Progenitor cell of endocrine pancreas (in vitro differentiated cells): Measurements from ENCODE around the gene NUFIP2. TPM values are rescaled to one million over a fixed set of nuclear protein-coding genes. Genes with fewer than 3 reads are reported as not detected.
"Not testable (repeated sequence)": the region's sequence is repeated elsewhere in the genome, so short reads cannot be mapped to it uniquely, and the experiment has no call there.

ENCODE experiments used
- DNase-seq: peaks from one replicate; pipeline ENCODE4 v3.0.0; 2021; ENCODE audit warnings: low spot score; ENCODE audit not compliant: unreplicated experiment
- H3K27ac Mint-ChIP-seq: 2 replicates; pipeline ENCODE4 v1.8.0; 2021; ENCODE audit warnings: mild to moderate bottlenecking, moderate library complexity, mixed read lengths
- H3K27me3 Mint-ChIP-seq: 2 replicates; pipeline ENCODE4 v1.8.0; 2021; ENCODE audit warnings: mixed read lengths
- H3K36me3 Mint-ChIP-seq: 2 replicates; pipeline ENCODE4 v1.8.0; 2022; ENCODE audit warnings: mixed read lengths; ENCODE audit not compliant: insufficient read depth
- H3K4me1 Mint-ChIP-seq: 2 replicates; pipeline ENCODE4 v1.8.0; 2021; ENCODE audit warnings: low read depth, mixed read lengths
- H3K4me3 Mint-ChIP-seq: 2 replicates; pipeline ENCODE4 v1.8.0; 2021; ENCODE audit warnings: low read depth, mild to moderate bottlenecking, moderate library complexity, mixed read lengths
- H3K9me3 Mint-ChIP-seq: 2 replicates; pipeline ENCODE4 v1.8.0; 2021; ENCODE audit warnings: low read depth, mixed read lengths
- CTCF ChIP-seq: fragments of 200-600 bp; sonication (generic); IDR thresholded peaks from one replicate; pipeline ENCODE4 v1.5.0; 2021; ENCODE audit warnings: antibody characterized with exemption, mild to moderate bottlenecking; ENCODE audit not compliant: unreplicated experiment
- total RNA-seq: library from RNA; stranded (reverse); gene quantifications from 2 replicates; pipeline ENCODE4 v1.2.1, GENCODE V29; 2021

Gene NUFIP2
- total RNA-seq, 1 donor from 2014 or later, result 50.8 TPM

GRCh38 chr17:29238133-29238850 lies 55.7 kb downstream of the NUFIP2 start:
- H3K36me3 Mint-ChIP-seq, result no peaks in the 10 kb centered on the region
- H3K4me1 Mint-ChIP-seq, result no peaks in the 10 kb centered on the region
- DNase-seq, result no peak
- no peaks in the 10 kb centered on the region for H3K9me3 Mint-ChIP-seq
- H3K27ac Mint-ChIP-seq, result no peak overlapping the region
- no peaks in the 10 kb centered on the region for H3K27me3 Mint-ChIP-seq
- no peak for TF ChIP-seq CTCF
- H3K4me3 Mint-ChIP-seq, result no peak overlapping the region

- H3K27me3 Mint-ChIP-seq, result no peaks in the 10 kb centered on the region
Observed at GRCh38 chr17:29237476-29238132, 56.3 kb downstream of the NUFIP2 start.

GRCh38 chr17:29235904-29236303 lies 58.0 kb downstream of the NUFIP2 start:
- DNase-seq, result no peak
- no peaks in the 10 kb centered on the region for H3K27me3 Mint-ChIP-seq
- H3K9me3 Mint-ChIP-seq, result no peaks in the 10 kb centered on the region
- no peaks in the 10 kb centered on the region for H3K36me3 Mint-ChIP-seq
- no peak overlapping the region for H3K4me3 Mint-ChIP-seq
- H3K27ac Mint-ChIP-seq, result no peak overlapping the region
- no peaks in the 10 kb centered on the region for H3K4me1 Mint-ChIP-seq
- no peak for TF ChIP-seq CTCF

More at GRCh38 chr17:29237476-29238132, 56.3 kb downstream of the NUFIP2 start:
- Mint-ChIP-seq H3K36me3 (no peaks in the 10 kb centered on the region), H3K27ac (no peak overlapping the region), H3K9me3 (no peaks in the 10 kb centered on the region), H3K4me1 (no peaks in the 10 kb centered on the region), H3K4me3 (no peak overlapping the region)
- no peak for TF ChIP-seq CTCF
- no peak for DNase-seq

GRCh38 chr17:29234972-29235371 lies 59.0 kb downstream of the NUFIP2 start:
- not testable (repeated sequence) for H3K4me1 Mint-ChIP-seq, H3K27me3 Mint-ChIP-seq, H3K4me3 Mint-ChIP-seq, H3K9me3 Mint-ChIP-seq, H3K27ac Mint-ChIP-seq, H3K36me3 Mint-ChIP-seq, DNase-seq

- DNase-seq, result no peak
- Mint-ChIP-seq H3K4me3 (no peak overlapping the region), H3K36me3 (no peaks in the 10 kb centered on the region), H3K4me1 (no peaks in the 10 kb centered on the region), H3K27me3 (peaks cover 7% of the 10 kb centered on the region), H3K27ac (no peak overlapping the region), H3K9me3 (no peaks in the 10 kb centered on the region)
- no peak for TF ChIP-seq CTCF
Observed at GRCh38 chr17:29233301-29233700, 60.6 kb downstream of the NUFIP2 start.

GRCh38 chr17:29225396-29225795 lies 68.6 kb downstream of the NUFIP2 start:
- H3K9me3 Mint-ChIP-seq, result no peaks in the 10 kb centered on the region
- no peak for TF ChIP-seq CTCF
- peaks cover 7% of the 10 kb centered on the region for H3K27me3 Mint-ChIP-seq
- H3K4me1 Mint-ChIP-seq, result no peaks in the 10 kb centered on the region
- H3K27ac Mint-ChIP-seq, result no peak overlapping the region
- no peaks in the 10 kb centered on the region for H3K36me3 Mint-ChIP-seq
- no peak overlapping the region for H3K4me3 Mint-ChIP-seq
- DNase-seq, result no peak

GRCh38 chr17:29221338-29221737 lies 72.6 kb downstream of the NUFIP2 start:
- H3K4me1 Mint-ChIP-seq, DNase-seq, H3K27ac Mint-ChIP-seq, H3K4me3 Mint-ChIP-seq, H3K27me3 Mint-ChIP-seq, H3K9me3 Mint-ChIP-seq, H3K36me3 Mint-ChIP-seq: not testable (repeated sequence)
